Stomach (tissue), 9 donors: ENCODE measurements around the gene LMTK2. TPM values are rescaled to one million over a fixed set of nuclear protein-coding genes. Genes with fewer than 3 reads are reported as not detected.
"Not testable (repeated sequence)": the region's sequence is repeated elsewhere in the genome, so short reads cannot be mapped to it uniquely, and the experiment has no call there.

ENCODE experiments used
- DNase-seq, 2 donors: peaks; one replicate each; pipeline versions ENCODE4 v3.0.0 to v3.0.0-alpha.2; 2013 to 2019
- H3K27ac ChIP-seq, 5 donors: fragments of 200-600 bp in 4 of 5; sonication (generic) in 4 of 5; one replicate each; pipeline ENCODE4 v1.5.1; 2013 to 2019; ENCODE audit warnings: mild to moderate bottlenecking in 1 of 5, moderate library complexity in 1 of 5
- H3K27me3 ChIP-seq, 3 donors: fragments of 200-600 bp; sonication (generic); one replicate each; pipeline ENCODE4 v1.5.1; 2017 to 2019; ENCODE audit warnings: mixed run types in 1 of 3
- H3K36me3 ChIP-seq, 4 donors: fragments of 200-600 bp; sonication (generic); 1 replicate in 3 of 4; 2 replicates in 1 of 4; pipeline ENCODE4 v1.5.1; 2016 to 2019
- H3K4me1 ChIP-seq, 4 donors: fragments of 200-600 bp; sonication (generic); one replicate each; pipeline ENCODE4 v1.5.1; 2016 to 2019
- H3K4me3 ChIP-seq, 4 donors: fragments of 200-600 bp; sonication (generic) in 3 of 4; one replicate each; pipeline ENCODE4 v1.5.1; 2016 to 2019; ENCODE audit warnings: mild to moderate bottlenecking in 1 of 4
- H3K9me3 ChIP-seq, 4 donors: fragments of 200-600 bp; sonication (generic); one replicate each; pipeline ENCODE4 v1.5.1; 2016 to 2019
- EP300 ChIP-seq: sonication (generic); formaldehyde crosslinking; IDR thresholded peaks from one replicate; pipeline ENCODE4 v1.6.1; 2017; ENCODE audit warnings: antibody characterized with exemption
- POLR2A ChIP-seq, 4 donors: fragments of 450-650 bp; IDR thresholded peaks; one replicate each; pipeline ENCODE4 v1.6.1; 2016; ENCODE audit warnings: antibody characterized with exemption in 4 of 4, control low read depth in 2 of 4, mild to moderate bottlenecking in 1 of 4, moderate library complexity in 1 of 4
- POLR2AphosphoS5 ChIP-seq, 3 donors: sonication (generic); formaldehyde crosslinking; IDR thresholded peaks; one replicate each; pipeline ENCODE4 v1.6.1; 2016; ENCODE audit warnings: antibody characterized with exemption in 3 of 3
- WGBS, 5 donors: extraction: QIAGEN DNeasy Blood & Tissue Kit in 3 of 5; methylation state at CpG; one replicate each; pipeline versions ENCODE4 v1.1.5 to v1.1.7; 2013 to 2018; 5-methylcytosine and 5-hydroxymethylcytosine counted together
- intact Hi-C: fragments of 100-400 bp; cut with DNase I; formaldehyde crosslinking; loops from one replicate; pipeline ENCODE4 v1.15.1; 2023; ENCODE audit warnings: low total_unique reads
- polyA plus RNA-seq, 3 donors: library from polyadenylated mRNA; stranded (reverse); fragments of 200-250 nt; gene quantifications; one replicate each; pipeline ENCODE4 v1.2.3, GENCODE V29; 2013
- total RNA-seq, 5 donors: library from RNA; depleted of rRNA; stranded (reverse); fragments of >200 nt; gene quantifications; one replicate each; pipeline versions ENCODE4 v1.1.0 to v1.2.3, GENCODE V29; 2014 to 2016
- TF ChIP-seq, protein P1 (sequence below), 7 experiments: fragments of 450-650 bp in 4 of 7; fragments of 200-600 bp in 3 of 7; sonication (generic) in 3 of 7; IDR thresholded peaks; one replicate each; pipeline ENCODE4 v1.5.1; 2016 to 2019; ENCODE audit warnings: antibody characterized with exemption in 7 of 7, control low read depth in 2 of 7, mild to moderate bottlenecking in 1 of 7
- donor health status: healthy with polysubstance abuse.
- donor health status: Bipolar disorder and iron deficiency.
- donor health status: healthy.

LMTK2 gene
- total and polyA plus RNA-seq, 8 donors: 1.4 to 42.6 (median 19.3) TPM

DNA sequence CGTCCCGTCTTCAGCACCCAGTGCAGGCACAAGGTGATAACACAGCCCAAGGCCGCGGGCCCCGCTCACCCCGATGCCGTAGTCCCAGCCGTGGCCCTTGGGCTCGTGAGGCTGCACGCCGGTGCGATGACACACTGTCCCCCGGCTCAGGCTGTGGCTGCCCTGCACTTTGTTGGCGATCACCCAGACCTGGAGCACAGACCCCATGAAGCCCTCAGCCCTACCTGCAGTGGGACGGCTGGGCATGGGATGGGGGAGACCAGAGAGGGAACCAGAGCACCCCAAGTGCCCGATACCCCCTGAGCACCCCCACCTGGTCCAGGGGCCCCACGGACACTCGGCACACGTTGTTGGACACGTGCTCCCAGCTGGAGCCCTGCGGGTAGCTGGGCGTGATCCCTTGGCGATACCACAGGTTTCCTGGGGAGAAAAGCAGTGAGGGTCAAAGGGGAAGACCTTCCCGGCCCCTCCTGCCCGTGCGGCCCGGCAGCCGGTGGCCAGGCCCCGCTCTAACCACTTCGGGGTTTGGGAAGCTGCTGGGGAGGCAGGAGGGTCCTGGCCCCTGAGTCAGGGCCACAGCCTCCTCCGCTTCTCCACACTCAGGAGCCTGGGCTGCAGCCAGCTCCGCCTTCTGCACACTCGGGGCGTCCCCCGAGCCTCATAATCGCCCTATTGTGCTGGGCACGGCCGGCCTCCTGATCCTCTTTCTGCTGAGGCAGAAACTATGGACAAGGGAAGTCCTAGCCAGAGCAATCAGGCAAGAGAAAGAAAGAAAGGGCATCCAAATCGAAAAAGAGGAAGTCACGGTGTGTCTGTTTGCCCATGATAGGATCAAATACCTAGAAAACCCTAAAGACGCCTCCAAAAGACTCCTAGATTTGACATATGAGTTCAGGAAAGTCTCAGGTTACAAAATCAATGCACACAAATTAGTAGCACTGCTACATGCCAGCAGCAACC lies 111.2 kb downstream of the LMTK2 start:
- Histone ChIP-seq H3K27me3 (no peaks in the 10 kb centered on the region), H3K27ac (peak overlapping the region; percentile 34 to 78 (median 68)), H3K9me3 (no peaks in the 10 kb centered on the region), H3K4me3 (no peak overlapping the region), H3K4me1 (peaks cover 6 to 44% (median 29%) of the 10 kb centered on the region in 4 donors), H3K36me3 (peaks cover 30 to 67% (median 63%) of the 10 kb centered on the region in 4 donors)
- TF ChIP-seq POLR2A (IDR thresholded peaks at IDR 0.05) (no peak), EP300 (no peak), POLR2AphosphoS5 (IDR thresholded peaks at IDR 0.05) (no peak)
- TF ChIP-seq, protein P1, sequence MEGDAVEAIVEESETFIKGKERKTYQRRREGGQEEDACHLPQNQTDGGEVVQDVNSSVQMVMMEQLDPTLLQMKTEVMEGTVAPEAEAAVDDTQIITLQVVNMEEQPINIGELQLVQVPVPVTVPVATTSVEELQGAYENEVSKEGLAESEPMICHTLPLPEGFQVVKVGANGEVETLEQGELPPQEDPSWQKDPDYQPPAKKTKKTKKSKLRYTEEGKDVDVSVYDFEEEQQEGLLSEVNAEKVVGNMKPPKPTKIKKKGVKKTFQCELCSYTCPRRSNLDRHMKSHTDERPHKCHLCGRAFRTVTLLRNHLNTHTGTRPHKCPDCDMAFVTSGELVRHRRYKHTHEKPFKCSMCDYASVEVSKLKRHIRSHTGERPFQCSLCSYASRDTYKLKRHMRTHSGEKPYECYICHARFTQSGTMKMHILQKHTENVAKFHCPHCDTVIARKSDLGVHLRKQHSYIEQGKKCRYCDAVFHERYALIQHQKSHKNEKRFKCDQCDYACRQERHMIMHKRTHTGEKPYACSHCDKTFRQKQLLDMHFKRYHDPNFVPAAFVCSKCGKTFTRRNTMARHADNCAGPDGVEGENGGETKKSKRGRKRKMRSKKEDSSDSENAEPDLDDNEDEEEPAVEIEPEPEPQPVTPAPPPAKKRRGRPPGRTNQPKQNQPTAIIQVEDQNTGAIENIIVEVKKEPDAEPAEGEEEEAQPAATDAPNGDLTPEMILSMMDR (IDR thresholded peaks at IDR 0.05): no peak
- peak; percentile 65 to 70 for DNase-seq
- intact Hi-C loops: no loop called here
- 47 to 67% (median 58%) methylated on average over 29 to 41 of the region's 41 CpGs for WGBS, 5 donors

DNA sequence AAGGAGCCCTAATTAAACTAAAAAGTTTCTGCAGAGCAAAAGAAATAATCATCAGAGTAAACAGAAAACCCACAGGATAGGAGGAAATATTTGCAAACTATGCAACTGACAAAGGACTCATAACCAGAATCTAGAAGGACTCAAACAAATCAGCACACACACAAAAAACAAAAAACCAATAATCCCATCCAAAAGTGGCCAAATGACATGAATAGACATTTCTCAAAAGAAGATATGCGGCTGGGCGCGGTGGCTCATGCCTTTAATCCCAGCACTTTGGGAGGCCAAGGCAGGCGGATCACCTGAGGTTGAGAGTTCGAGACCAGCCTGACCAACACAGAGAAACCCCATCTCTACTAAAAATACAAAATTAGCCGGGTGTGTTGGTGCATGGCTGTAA lies 112.7 kb downstream of the LMTK2 start:
- DNase-seq, H3K4me3 ChIP-seq, H3K27me3 ChIP-seq, H3K27ac ChIP-seq, intact Hi-C loops, H3K9me3 ChIP-seq: not testable (repeated sequence)
- Histone ChIP-seq H3K36me3 (peaks cover 33 to 79% (median 74%) of the 10 kb centered on the region in 4 donors), H3K4me1 (peaks cover 0 to 29% (median 20%) of the 10 kb centered on the region in 4 donors)
- 93 to 96% (median 94%) methylated on average over 6 of the region's 6 CpGs for WGBS, 5 donors

DNA sequence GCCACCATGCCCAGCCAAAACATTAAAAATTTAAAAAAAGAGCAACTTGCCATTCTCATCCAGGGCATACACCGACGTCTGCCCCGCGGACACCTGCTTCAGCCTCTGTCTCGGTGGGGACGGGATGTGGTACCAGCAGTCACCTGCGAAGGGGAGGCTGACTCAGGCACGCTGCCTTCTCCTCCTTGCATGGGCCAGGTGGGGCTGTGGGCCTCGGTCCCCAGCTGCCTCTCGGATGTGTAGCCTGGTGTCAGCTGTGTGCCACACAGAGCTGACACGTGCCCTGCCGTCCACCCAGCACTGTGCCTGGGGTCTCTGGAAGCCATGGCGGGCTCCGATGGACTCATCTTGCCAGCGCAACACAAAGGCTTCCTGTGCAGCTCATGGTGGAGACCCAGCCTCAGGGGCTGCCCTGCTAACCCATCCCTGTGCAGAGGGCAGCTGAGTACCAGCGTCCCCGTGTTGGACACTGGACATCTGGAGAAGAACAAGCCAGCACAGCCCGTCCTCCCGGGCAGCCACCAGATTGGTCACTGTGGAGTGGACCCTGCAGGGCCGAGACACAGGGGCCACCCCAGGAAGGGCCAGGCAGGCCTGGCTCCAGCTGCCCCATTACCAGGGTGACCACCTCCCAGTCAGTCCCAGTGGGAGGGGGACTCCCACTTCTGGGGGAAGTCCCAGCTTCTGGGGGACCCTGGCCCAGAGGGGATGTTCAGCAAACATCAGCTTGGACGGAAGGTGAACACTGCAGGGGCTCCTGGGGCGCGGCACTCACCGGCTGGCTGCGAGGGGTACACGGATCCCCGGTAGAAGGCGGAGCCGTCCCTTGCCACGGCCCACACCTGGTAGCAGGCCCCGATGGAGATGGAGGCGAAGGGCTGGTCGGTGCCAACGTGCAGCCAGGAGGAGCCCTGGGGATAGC lies 115.2 kb downstream of the LMTK2 start:
- H3K27ac ChIP-seq: no peak overlapping the region
- intact Hi-C loops: no loop called here
- no peak overlapping the region for H3K4me3 ChIP-seq
- TF ChIP-seq POLR2AphosphoS5 (IDR thresholded peaks at IDR 0.05) (no peak), EP300 (no peak), POLR2A (IDR thresholded peaks at IDR 0.05) (no peak)
- TF ChIP-seq, protein P1 (IDR thresholded peaks at IDR 0.05): no peak
- peaks cover 0 to 22% (median 12%) of the 10 kb centered on the region in 4 donors for H3K4me1 ChIP-seq
- H3K27me3 ChIP-seq: no peaks in the 10 kb centered on the region
- 96 to 97% (median 96%) methylated on average over 13 to 34 of the region's 34 CpGs for WGBS, 5 donors
- DNase-seq: peak in 1 of 2 donors; percentile 3
- peaks cover 35 to 88% (median 83%) of the 10 kb centered on the region in 4 donors for H3K36me3 ChIP-seq
- no peaks in the 10 kb centered on the region for H3K9me3 ChIP-seq

DNA sequence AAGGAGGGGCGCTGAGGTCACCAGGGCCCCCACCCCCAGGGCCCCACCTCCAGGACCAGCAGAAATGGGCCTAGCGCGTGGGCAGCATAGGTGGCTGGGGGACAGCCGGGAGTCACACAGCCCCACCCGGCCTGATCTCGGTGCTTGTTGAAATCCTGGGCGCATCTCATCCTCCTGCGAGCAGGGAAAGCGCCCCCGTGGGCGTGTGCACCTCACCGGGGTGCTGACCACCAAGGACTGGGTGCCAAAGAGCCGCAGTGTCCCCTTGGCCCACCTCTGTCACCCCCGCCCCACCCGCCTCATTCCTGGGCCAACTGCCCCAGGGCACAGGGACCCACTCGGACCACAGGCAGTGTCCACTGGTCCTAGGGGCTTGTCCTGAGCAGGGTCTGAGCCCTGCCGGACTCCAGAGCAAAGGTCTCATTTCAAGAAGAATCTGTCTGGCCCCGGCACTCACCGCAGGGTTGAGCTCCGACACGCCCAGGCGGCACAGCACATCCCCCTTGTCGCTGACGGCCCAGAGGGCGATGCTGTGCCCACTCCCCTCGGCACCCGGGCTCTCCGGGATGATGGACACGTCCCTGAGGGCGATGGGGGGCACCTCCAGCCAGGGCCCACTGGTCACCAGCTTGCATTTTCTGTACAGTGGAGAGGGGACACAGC lies 116.0 kb downstream of the LMTK2 start:
- Histone ChIP-seq H3K27me3 (no peaks in the 10 kb centered on the region), H3K36me3 (peaks cover 27 to 88% (median 81%) of the 10 kb centered on the region in 4 donors)
- peak in 1 of 2 donors; percentile 1 for DNase-seq

More for the DNA sequence above, 116.0 kb downstream of the LMTK2 start:
- H3K27ac ChIP-seq: peak overlapping the region in 1 of 5 donors; percentile 13
- peaks cover 0 to 16% (median 9%) of the 10 kb centered on the region in 4 donors for H3K4me1 ChIP-seq
- TF ChIP-seq EP300 (no peak), POLR2A (IDR thresholded peaks at IDR 0.05) (no peak), POLR2AphosphoS5 (IDR thresholded peaks at IDR 0.05) (no peak)
- TF ChIP-seq, protein P1 (IDR thresholded peaks at IDR 0.05): no peak
- no peaks in the 10 kb centered on the region for H3K9me3 ChIP-seq
- no peak overlapping the region for H3K4me3 ChIP-seq
- 93 to 97% (median 95%) methylated on average over 26 to 30 of the region's 30 CpGs for WGBS, 5 donors
- intact Hi-C loops: no loop called here
